DND-41 (cell line): ENCODE results near the gene CDHR3.

Source experiments
- EZH2 ChIP-seq: IDR thresholded peaks from 3 replicates; pipeline ENCODE4 v1.6.1; 2012; ENCODE audit warnings: borderline replicate concordance, low read depth, mild to moderate bottlenecking, moderate library complexity, low read length, inconsistent platforms; ENCODE audit not compliant: severe bottlenecking
- TF ChIP-seq, protein P1 (sequence below): IDR thresholded peaks from 2 replicates; pipeline ENCODE4 v1.5.1; 2012; ENCODE audit warnings: borderline replicate concordance, low read length, moderate library complexity, mild to moderate bottlenecking; ENCODE audit not compliant: poor library complexity, severe bottlenecking; ENCODE audit errors: extremely low read depth

DNA sequence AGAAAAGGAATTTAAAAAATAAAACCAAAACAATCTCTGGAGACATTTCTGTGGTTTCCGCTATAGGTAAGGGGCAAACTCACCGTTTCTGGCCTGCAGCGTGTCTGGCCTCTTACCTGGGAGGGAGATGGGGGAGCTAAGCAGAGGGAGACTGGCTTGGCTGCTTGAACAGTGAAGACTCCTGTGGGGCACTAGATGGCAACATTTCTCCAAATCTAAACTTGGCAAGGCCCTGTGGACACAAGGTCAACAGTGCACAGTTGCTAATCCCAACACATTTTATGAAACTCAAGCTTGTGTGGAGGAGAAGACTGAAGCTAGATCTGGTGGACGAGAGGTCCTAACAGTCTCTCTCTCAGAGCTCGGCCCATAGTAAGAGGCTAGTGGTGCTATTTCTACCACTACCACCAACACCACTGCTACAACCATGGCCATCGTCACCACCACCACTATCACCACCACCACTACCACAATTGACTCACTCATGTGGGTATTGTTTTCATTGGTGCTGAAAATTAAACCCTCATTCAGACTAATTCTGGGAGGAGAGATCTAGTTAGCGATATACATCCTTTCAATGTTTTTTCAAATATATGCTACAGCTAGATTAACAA, 28.4 kb upstream of the CDHR3 start:
- TF ChIP-seq, protein P1, sequence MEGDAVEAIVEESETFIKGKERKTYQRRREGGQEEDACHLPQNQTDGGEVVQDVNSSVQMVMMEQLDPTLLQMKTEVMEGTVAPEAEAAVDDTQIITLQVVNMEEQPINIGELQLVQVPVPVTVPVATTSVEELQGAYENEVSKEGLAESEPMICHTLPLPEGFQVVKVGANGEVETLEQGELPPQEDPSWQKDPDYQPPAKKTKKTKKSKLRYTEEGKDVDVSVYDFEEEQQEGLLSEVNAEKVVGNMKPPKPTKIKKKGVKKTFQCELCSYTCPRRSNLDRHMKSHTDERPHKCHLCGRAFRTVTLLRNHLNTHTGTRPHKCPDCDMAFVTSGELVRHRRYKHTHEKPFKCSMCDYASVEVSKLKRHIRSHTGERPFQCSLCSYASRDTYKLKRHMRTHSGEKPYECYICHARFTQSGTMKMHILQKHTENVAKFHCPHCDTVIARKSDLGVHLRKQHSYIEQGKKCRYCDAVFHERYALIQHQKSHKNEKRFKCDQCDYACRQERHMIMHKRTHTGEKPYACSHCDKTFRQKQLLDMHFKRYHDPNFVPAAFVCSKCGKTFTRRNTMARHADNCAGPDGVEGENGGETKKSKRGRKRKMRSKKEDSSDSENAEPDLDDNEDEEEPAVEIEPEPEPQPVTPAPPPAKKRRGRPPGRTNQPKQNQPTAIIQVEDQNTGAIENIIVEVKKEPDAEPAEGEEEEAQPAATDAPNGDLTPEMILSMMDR = peak; percentile 33
- TF ChIP-seq EZH2 = no peak
